Fibroblast of mammary gland (primary cell): Measurements from ENCODE around the gene EDAR.

Source experiments
- DNase-seq: peaks from one replicate; pipeline ENCODE4 v3.0.0-alpha.2; 2010; ENCODE audit warnings: low read depth
- H3K4me3 ChIP-seq: 2 replicates; pipeline ENCODE4 v1.5.1; 2011; ENCODE audit warnings: low read depth, mild to moderate bottlenecking, low read length, moderate library complexity; ENCODE audit not compliant: control insufficient read depth
- CTCF ChIP-seq: conservative IDR thresholded peaks from 2 replicates; pipeline ENCODE4 v1.5.1; 2011; ENCODE audit warnings: low read depth, low read length, inconsistent platforms; ENCODE audit not compliant: control insufficient read depth, insufficient read depth

The EDAR gene

DNA sequence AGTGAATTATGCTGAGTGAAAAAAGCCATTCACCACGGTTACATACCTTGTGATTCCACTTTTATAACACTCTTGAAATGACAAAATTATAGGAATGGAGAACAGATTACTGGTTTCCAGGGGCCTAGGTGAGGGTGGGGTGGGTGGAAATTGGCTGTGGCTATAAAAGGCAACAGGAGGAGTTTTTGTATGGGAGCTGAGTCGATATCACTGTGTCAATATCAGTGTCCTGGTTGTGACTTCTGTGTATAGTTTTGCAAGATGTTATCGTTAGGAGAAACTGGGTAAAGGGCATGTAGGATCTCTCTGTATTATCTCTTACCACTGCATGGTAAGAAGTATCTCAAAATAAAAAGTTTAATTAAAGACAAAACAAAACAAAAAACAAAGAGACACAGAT lies 84.3 kb downstream of the EDAR start:
- no peak for DNase-seq
- TF ChIP-seq CTCF, result no peak
- H3K4me3 ChIP-seq, result no peak overlapping the region

- H3K4me3 ChIP-seq, result no peak overlapping the region
- no peak for DNase-seq
- no peak for TF ChIP-seq CTCF
These were observed 90.5 kb downstream of the EDAR start for GRCh38 chr2:108898315-108899082.

DNA sequence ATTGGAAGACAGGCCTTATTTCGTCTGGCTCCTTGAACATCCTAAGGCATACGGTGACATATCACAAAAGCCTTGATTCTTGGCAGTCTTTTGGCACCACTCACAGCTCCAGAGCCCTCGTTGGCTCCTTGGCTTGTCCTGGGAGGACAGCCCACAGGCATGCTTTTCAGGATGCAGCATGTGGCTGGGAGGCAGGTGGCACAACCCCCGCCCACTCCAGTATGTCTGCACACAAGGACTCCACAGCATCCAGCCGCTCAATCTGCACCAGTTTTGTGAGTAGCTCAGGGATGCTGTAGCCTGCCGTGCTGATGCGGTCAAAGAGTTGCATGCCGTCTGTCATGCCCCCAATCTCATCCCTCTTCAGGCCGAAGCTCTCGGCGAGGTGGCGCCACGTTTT lies 92.3 kb downstream of the EDAR start:
- no peak for DNase-seq
- TF ChIP-seq CTCF, result no peak
- no peak overlapping the region for H3K4me3 ChIP-seq

GRCh38 chr2:108895188-108895587 lies 93.8 kb downstream of the EDAR start:
- TF ChIP-seq CTCF, result no peak
- no peak for DNase-seq
- no peak overlapping the region for H3K4me3 ChIP-seq

- no peak overlapping the region for H3K4me3 ChIP-seq
- TF ChIP-seq CTCF, result no peak
- DNase-seq, result no peak
These were observed 94.3 kb downstream of the EDAR start for GRCh38 chr2:108894766-108895165.

DNA sequence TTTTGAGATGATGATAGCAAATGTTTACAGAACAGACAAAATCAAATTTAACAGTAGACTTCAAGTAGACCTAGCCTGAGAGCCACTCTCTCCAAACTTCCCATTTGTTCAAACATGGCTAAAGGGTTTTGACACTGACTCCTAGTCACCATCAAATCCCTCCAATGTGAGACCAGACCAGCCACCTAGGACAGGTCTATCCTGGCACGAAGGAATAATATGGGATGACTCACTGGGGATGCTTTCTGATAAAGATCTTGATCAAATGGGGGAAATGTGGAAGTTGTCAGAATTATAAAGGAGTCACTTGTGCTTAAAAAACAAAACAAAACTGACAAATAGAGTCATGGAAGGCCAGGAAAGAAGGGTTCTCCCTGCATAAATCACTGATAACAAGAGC lies 95.7 kb downstream of the EDAR start:
- TF ChIP-seq CTCF, result no peak
- DNase-seq, result no peak
- H3K4me3 ChIP-seq, result no peak overlapping the region
